Activated CD4-positive, alpha-beta T cell treated with anti-CD3 and anti-CD28 coated beads, Interleukin-2, Interleukin-4, amounts not matched to agents 100 ng/mL and 50 ng/mL, durations not matched to agents 16 hours and 8 hours (primary cell): ENCODE results near the gene IWS1.
"Not testable (repeated sequence)": the region's sequence is repeated elsewhere in the genome, so short reads cannot be mapped to it uniquely, and the experiment has no call there.

Experiments
- DNase-seq: peaks from one replicate; pipeline ENCODE4 v3.0.0-alpha.2; 2020; ENCODE audit warnings: low spot score

IWS1 gene

DNA sequence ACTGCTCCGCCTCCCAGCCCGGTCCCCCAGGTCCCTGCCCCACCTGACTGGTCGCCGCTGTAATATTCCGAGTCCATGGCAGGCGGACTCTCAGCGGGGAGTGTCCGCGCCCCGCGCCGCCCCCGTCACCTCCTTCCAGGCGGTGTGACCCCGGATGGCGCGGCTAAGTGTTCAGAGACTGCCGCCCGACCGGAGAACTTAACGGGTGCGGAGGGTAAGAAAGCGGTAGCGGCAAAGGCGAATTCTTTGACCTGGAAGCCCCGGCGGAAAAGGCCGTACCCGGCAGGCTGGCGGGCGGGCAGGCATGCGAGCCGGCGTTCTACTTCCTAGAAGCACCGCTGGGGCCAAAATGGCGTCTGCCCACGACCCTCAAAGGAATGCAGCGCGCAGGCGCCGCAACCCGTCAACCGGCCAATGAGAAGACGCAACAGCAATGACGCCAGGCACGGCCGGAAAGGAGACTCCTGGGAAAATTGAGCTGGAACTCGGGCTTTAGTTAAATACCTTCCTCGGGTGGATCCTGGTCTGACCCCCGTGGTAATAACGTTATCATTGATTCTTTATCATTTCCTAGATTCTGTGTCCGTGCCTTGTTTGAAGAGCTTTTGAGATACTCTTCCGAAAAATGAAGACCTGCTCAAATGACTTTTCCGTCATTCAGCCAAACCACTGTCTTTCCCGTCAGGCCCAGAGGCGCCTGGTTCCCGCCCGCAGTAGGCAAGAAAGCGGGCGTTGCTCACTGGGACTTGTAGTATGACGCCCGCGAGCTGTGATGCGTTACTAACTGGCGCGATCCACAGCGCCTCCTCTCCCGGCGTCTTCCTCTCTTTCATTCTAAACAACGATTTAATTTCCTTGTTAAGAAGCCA is at the start of gene IWS1:
Gene IWS1, minus strand, starts transcription at position 358 of the 869 bp plus-strand sequence. Its CDS starts 281 bp downstream, at position 77.
- DNase-seq = peak; percentile 95

DNA sequence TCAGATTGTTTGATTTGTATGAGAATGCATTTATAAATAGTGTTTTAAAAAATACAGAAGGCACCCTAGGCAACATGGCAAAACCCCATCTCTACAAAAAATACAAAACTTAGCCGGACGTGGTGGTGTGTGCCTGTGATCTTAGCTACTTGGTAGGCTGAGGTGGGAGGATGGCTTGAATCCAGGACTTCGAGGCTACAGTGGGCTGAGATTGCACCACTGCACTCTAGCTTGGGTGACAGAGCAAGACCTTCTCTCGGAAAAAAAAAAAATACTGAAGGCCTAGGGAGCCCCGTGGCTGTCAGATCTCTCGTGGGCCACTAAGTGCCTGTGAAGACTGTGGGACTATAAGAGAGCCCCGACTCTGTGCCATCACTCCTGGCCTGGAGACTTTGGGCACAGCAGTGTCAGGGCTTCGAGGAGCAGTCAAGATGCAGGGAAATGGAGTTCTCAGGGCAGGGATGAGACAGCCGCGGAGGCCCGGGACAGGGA is 49.7 kb upstream of the IWS1 start:
- DNase-seq = no peak

DNA sequence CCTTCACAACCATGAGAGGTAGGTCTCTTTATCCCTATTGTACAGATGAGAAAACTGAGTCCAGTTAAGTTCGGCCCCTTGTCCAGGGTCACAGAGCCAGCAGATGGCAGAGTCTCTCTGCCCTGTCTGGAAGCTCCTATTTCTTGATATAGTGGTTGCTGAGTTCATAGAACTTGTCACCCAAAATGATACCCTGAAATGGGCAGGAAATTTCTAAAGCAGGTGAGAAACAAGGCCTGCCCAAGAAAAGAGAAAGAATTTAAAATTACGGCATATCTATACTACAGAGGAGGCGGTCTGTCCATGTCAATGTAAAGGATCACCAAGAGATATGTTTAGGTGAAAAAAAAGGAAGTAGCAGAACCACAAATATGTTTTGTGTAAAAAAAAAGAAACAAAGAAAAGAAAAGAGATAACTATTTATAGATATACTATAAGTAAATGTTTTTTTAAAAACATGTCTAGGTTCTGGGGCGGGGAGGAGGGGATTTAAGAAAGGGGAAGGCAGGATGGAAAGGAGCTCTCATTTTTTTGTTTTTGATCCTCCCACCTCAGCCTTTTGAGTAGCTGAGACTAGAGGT is 49.0 kb upstream of the IWS1 start:
- DNase-seq = no peak

DNA sequence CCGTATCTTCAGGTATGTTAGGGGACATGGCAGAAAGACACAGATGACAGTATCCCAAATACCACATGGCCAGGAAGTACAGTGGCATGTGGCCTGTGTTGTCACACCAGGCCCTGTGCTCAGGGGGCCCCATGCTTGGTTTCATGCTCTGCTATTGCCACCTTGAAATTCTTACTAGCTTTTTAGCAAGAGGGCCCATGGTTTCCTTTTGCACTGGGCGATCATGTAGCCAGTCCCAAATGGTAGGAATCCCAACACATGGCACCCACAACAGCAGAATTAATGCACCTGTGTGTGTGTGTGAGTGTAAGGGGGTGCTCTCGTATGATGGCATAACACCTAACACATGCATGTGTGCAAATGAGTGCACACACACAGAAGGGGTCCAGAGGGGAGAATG is 48.4 kb upstream of the IWS1 start:
- no peak for DNase-seq

DNA sequence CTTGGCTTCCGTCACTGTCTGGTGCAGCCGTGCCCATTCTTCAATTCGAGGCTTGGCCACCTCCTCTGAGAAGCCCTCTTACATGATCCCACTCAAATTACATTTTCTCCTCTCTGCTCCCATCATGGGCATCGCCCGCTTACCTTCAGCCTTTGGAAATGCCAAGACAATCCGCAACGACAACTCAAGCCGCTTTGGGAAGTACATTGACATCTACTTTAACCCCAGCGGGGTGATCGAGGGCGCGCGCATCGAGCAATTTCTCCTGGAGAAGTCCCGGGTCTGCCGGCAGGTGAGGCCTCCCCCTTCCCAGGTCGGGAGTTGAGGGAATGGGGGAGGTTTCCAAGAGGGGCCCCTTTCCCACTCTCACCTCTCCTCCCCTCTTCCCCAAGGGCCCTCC is 47.5 kb upstream of the IWS1 start:
- no peak for DNase-seq

DNA sequence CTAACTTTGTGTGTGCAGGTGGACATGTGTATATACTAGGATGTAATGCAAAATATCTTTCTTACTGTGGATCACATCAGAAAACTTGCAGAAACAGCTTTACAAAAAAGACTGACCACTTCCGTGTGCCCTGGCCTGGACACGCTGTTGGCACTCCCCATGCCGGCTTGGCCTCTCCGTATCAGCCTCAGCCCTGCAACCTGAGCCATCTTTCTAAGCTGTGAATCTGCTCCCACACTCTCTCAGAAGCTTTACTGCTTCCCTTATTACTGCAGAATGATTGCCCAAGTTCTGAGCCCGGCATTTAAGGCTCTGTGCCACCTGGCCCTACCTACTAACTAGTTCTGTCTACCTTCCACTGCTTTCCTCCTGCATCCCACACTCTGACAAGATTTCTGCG is 47.0 kb upstream of the IWS1 start:
- no peak for DNase-seq

DNA sequence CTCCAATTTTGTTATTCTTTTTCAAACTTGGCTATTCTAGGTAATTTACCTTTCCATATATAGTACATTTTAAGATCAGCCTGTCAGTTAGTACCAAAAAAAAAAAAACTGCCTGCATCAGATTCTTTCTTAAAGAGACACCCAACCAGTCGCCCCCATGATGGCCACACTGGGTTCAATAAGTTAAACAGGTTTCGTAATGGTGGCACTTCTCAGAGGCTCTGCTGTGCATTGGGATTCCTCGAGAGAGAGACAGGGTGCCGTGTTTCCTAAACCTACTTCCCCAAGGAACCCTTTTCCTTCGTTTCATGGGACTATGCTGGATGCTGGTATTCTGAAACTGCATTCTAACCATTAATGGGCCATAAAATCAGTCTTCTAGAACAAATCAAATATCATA is 46.6 kb upstream of the IWS1 start:
- no peak for DNase-seq

DNA sequence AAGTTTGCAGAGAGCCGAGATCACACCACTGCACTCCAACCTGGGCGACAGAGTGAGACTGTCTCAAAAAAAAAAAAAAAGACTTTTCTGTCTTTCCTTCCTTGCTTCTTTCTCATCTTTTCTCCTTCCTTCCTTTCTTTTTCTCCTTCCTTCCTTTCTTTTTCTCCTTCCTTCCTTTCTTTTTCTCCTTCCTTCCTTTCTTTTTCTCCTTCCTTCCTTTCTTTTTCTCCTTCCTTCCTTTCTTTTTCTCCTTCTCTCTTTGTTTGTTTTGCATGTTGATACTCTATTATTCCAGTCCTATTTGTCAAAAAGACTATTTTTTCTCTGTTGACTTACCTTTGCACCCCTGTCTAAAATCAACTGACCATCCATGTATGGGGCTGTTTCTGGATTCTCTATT is 46.1 kb upstream of the IWS1 start:
- not testable (repeated sequence) for DNase-seq

DNA sequence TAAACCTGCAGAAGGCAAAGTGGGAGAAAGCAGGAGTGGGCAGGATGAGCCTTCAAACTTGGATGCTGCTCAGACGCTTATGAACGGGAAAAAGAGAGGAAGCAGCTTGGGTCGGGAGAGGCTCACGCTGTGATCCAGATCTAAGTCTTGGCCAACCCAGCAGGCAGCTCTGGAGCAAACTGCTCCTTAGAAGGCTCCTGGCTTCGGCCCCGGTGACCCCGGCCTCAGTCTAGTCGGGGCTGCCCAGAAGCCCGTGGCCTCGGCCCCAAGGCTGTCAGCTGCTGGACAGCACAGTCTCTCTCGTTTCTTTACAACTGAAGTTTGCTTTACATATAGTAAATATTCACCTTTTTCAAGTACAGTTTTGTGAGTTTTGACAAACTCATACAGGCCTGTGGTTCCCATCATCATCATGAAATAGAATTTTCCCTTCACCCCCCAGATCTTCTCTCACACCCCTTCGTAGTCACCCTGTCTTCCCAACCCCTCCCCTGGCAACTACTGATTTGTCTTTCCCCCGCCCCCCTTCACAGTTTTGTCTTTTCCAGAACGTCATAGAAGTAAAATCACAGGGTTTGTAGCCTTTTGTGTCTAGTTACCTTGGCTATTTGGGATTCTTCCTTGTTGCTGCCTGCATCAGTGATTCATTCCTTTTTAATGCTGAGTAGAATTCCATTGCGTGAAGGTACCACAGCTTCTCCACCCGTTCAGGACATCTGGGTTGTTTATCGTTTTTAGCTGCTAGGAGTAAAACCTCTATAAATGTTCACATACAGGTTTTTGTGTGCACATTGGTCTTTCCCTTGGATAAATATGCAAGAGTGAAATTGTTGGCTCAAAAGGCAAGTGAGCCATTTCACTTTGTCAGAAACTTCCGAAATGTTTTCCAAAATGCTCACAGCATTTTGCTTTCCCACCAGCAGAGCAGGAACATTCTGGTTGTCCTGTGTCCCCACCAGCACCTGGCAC is 44.3 kb upstream of the IWS1 start:
- DNase-seq = no peak

DNA sequence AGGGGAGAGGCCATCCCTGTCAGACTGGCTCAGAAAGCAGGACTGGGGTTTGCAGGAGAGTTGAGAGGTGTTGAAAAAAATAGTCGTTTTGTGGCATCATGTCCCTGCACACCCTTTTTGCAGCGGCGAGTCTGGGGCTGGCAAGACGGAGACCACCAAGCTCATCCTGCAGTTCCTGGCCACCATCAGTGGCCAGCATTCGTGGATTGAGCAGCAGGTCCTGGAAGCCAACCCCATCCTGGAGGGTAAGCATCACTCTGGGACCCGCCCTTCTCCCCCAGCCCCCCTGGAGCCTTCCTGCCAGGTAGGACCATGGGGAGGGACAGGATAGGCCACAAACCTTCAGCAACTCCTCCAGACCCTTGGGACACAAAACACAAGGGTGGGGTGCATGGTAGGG is 43.4 kb upstream of the IWS1 start:
- no peak for DNase-seq

DNA sequence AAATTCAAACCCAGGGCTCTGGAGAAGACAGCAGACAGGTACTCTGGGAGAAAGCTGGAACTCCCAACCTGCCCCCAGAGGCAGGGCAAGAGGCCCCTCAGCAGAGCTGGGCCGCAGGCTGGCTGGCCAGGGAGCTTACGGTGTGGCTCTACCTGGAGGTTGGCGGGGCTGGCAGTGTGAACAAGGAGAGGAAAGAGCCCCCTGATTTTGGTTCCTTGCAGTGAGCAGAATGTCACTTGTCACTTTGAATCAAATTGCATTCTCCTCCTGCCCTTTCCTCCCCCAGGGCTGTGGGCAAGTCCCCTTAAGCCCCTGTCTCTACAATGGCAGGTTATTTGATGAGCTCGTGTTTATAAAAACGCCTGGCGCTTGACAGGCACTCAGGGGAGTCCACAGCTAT is 41.8 kb upstream of the IWS1 start:
- DNase-seq = no peak

DNA sequence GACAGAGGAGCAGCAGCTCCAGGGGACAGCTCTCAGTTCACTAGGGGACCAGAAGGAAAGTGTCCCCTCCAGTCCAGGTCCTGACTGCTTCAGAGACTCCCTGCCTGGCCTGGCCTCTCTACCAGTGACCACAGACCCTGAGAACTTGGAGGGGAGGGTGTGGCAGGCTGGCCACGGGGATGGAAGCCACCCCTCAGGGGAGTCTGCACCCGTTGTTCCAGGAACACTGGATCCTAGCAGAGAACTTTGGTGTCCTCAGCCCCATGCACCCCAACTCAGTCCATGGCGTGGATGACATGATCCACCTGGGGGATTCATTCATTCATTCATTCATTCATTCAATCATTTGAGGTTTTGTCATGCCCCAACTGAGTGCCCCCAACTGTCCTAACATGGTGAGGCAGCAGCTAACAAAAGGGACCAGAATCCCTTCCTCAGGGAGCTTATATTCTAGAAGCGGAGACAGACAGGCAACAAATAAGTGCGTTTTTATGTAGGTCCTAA is 41.1 kb upstream of the IWS1 start:
- no peak for DNase-seq

DNA sequence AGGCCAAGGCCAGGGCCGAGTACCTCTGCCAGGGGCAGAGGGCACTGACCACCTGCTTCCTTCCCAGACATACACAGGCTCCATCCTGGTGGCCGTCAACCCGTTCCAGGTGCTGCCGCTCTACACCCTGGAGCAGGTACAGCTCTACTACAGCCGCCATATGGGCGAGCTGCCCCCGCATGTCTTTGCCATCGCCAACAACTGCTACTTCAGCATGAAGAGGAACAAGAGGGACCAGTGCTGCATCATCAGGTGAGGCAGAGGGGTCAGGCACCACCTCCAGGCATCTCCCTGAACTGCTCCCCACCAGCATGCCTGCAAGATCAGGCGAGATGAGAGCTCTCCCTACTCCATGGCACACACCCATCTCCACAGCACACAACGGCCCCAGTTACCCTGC is 40.3 kb upstream of the IWS1 start:
- no peak for DNase-seq

DNA sequence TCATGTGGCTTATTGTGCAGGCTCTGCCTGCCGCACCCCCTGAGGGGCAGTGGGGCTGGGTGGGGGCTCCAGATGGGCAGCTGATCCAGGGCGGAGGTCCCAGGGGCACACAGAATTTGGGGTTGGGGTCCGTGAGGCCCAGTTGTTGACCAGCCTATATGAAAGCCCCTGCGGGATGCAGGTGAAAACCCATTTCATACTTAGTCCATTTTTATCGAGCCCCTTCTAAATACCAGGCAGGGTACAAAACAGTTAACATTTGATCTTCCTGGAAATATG is 39.8 kb upstream of the IWS1 start:
- DNase-seq = no peak

DNA sequence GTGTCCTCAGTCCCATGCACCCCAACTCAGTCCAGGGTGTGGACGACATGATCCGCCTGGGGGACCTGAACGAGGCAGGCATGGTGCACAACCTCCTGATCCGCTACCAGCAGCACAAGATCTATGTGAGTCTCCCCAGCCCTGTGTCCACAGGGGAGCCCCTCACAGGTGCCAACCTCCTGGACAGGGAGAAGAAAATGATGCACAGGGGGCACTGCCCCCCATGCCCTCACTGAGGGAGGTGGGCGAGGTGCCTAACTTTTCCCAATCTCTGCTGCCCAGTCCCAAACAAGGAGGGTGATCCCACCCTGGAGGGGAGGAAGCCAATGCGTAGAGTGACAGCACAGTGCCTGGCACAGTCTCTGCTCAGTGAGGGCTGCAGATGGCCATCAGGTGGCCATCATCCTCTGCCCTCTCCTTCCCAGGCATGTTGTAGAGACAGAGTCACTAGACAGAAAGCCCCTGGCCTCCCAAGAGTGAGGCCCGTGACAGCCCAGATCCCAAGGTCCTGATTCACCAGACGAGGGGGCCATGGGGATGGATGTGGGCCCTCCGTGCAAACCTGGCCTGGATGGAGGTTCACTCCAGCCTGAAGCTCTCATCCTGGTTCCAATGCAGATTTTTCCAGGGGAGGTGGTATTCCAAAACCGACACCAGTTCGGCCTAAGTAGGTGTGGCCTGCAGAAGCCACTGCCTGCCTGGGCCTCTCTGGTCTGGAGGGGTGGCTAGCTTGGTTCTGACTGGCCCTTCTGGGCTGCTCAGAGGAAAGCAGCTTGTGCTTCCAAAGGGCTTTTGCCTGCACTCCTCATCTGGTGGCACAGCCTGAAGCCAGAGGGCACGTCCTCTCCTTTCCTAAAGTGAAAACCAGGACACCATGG is 39.2 kb upstream of the IWS1 start:
- DNase-seq = no peak

DNA sequence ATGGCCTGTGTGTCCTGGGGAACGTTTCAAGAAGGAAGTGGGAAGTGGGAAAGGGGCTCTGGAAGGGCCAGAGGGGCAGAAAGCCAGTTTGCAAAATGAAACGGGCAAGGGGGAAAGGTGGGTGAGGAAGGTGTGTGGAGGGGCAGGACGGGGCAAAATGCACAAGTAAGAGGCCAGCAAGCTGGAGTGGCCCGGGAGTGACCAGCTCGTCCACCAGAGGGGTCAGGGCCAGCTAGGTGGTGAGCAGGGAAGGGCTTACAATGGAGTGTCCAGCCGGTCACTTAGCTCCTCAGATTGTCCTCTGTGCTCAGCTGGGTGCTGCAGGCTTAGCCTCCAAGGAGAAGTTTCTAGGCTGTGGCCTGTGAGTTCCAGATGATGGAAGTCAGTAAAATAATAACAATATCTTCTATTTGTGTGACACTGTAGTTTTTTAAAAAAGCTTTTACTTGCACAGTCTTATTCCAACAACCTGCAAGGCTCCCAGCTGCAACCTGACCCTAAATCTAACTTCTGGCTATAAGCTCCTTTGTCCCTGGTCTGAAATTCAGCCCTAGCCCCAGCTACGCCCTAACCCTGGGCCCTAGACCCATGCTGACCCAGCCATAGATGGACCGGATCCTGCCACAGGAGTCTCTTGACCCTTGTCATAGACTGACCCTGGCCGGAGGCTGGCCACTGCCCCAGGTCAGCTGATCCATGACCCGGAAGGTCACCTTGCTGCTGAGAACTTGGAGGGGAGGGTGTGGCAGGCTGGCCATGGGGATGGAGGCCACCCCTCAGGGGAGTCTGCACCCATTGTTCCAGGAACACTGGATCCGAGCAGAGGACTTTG is 38.4 kb upstream of the IWS1 start:
- no peak for DNase-seq

DNA sequence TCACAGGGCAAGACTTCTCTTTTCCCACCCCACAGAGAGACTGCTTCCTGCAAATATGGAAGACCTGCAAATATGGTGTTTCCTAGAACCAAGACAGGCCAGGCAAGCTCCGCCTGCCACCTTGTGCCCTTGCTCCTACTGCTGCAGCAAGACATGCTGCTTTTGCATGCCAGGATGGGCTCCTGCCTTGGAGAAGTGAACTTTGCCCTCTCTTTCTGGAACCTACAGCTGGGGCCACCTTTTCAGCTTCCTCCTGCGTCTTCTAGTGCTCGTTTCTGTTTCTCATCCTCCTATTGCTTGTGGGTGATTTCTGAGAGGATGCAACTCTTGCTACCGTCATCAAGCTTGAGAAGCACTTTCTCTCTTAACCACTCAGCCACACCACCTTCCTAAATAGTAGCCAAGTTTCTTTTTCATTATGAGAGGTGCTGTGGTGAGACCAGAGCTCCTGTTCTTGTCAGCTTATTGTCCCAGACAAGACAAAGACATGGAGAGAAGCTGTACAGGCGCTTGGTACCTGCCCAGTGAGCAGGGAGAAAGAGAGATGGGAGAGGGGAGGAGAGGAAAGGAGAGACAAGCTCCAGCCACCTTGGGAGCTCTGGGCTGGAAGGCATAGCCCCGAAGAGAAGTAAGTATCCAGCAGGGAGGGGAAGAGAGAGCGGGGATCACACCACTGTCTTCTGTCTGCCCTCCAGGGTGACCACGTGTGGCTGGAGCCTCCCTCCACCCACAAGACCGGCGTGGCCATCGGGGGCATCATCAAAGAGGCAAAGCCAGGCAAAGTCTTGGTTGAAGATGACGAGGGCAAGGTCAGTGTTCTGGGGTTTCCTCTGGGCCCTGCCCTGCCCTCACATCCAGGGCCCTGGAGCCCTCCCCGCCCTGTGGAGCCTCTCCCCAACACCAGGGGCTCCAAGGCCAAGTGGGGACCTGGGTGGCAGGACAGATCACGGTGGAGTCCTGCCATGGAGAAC is 37.5 kb upstream of the IWS1 start:
- DNase-seq = peak; percentile 85

DNA sequence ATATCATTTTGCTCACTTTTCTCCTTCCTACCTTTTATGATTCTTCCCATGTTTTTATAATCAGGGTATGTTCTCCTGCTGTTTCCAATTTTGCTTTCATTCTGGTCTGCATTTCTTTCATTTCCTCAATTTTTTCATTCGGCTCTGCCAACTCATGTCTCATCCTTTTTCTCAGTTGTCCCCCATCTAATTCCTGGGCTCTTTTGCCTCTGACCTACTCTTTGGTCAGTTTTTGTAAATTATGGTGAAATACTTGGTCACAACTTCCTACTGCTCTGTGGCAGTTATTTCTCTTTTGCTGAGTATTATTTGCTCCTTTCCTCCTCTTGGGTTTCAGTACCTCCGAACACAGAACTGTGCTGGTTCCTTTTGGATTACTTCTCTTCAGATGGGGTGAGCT is 36.6 kb upstream of the IWS1 start:
- DNase-seq = no peak

DNA sequence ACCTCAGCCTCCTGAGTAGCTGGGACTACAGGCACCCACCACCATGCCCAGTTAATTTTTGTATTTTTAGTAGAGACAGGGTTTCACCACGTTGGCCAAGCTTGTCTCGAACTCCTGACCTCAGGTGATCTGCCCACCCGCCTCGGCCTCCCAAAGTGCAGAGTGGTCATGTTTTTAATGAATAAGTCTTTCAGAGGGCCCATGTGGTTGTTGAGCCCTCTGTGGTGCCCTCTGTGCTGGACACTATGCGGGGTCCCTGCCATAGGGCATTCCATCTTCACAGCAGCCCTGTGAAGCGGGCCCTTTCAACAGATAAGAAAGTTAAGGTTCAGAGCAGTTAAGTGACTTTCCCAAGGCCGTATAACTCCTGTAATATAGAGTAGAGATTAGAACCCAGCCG is 35.1 kb upstream of the IWS1 start:
- no peak for DNase-seq

DNA sequence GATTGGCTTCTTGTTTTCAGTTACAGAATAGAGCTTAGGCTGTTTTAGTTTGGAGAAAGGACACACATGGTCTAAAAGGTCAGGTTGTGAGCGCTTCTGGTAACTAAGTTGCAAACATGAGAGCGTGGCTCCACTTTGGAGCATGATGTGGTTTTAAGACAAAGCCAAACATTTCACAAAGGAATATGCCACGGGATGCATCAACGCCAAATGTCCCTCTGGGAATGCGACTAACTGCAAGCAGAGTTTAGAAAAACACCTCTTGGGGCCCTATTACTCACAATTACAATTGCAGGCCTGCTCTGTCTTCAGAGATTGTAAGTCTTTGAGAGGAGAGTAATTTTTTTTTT is 34.6 kb upstream of the IWS1 start:
- no peak for DNase-seq
